ENCODE results near the gene NIN.

DNA sequence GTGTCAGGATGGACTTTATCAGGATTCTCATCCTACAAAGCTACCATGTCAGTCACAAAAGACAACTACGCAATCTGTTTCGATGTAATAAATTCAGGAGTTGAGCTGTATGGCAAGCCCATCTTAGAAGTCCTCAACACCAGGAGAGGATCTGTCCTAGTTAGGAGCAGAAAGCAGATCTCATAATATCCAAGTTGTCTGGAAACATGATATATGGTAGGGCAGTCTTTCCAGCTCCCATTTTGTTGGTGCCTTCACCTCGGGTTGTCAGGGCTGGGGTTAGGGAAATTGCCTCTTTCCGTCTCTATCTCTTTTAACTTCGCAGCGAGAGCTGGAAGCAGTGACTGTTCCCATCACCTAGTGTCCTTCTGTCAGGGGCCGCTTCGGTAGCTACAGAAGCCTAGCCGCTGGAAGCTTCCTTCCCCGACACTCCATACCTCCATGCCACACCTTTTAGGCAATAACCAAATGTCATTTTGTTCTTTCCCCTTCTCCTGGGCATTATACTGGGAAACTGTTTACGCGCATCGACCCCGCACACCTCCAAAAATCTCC lies 1.4 kb downstream of the NIN start:
- TF ChIP-seq, protein P1, sequence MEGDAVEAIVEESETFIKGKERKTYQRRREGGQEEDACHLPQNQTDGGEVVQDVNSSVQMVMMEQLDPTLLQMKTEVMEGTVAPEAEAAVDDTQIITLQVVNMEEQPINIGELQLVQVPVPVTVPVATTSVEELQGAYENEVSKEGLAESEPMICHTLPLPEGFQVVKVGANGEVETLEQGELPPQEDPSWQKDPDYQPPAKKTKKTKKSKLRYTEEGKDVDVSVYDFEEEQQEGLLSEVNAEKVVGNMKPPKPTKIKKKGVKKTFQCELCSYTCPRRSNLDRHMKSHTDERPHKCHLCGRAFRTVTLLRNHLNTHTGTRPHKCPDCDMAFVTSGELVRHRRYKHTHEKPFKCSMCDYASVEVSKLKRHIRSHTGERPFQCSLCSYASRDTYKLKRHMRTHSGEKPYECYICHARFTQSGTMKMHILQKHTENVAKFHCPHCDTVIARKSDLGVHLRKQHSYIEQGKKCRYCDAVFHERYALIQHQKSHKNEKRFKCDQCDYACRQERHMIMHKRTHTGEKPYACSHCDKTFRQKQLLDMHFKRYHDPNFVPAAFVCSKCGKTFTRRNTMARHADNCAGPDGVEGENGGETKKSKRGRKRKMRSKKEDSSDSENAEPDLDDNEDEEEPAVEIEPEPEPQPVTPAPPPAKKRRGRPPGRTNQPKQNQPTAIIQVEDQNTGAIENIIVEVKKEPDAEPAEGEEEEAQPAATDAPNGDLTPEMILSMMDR (IDR thresholded peaks at IDR 0.05) = no peak
- no peak for TF ChIP-seq POLR2AphosphoS5 (IDR thresholded peaks at IDR 0.05)
- TF ChIP-seq POLR2A (IDR thresholded peaks at IDR 0.05) = no peak
- no peak for TF ChIP-seq EP300 (IDR thresholded peaks at IDR 0.05; ENCODE audit: low read depth)

Measured in transverse colon (tissue), 4 donors.